ENCODE results near the gene MIEF2. TPM values are rescaled to one million over a fixed set of nuclear protein-coding genes. Genes with fewer than 3 reads are reported as not detected.

MIEF2 gene
- total RNA-seq, 1 donor from 2014 or later: 12.2 TPM

DNA sequence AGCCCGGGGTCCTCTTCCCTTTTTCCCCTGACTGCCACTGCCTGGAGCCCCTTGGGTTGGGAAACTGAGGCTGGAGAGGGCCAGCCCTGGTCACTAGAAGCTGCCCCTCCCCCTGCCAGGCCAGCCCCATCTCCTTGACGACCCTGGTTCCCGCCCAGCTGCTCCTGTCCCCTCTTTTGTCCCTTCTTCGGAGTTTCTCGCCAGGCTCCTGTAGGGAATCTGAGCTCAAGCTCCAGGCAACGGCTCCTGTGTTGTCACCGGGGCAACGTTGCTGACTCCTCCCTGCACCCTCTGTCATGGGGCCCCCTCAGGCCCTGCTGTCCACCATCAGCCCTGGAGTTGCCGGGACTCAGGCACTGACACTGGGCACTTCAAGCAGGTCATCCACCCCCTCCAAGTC lies 29.3 kb upstream of the MIEF2 start:
- Mint-ChIP-seq H3K4me3 (peak overlapping the region; percentile 84), H3K36me3 (ENCODE audit: low read depth) (no peaks in the 10 kb centered on the region), H3K9me3 (no peaks in the 10 kb centered on the region), H3K27me3 (ENCODE audit: low read depth) (no peaks in the 10 kb centered on the region), H3K4me1 (peaks cover 52% of the 10 kb centered on the region), H3K27ac (ENCODE audit: unreplicated experiment) (peak overlapping the region; percentile 87)
- DNase-seq (ENCODE audit: low read depth, low spot score): peak; percentile 49
- TF ChIP-seq, protein P1, sequence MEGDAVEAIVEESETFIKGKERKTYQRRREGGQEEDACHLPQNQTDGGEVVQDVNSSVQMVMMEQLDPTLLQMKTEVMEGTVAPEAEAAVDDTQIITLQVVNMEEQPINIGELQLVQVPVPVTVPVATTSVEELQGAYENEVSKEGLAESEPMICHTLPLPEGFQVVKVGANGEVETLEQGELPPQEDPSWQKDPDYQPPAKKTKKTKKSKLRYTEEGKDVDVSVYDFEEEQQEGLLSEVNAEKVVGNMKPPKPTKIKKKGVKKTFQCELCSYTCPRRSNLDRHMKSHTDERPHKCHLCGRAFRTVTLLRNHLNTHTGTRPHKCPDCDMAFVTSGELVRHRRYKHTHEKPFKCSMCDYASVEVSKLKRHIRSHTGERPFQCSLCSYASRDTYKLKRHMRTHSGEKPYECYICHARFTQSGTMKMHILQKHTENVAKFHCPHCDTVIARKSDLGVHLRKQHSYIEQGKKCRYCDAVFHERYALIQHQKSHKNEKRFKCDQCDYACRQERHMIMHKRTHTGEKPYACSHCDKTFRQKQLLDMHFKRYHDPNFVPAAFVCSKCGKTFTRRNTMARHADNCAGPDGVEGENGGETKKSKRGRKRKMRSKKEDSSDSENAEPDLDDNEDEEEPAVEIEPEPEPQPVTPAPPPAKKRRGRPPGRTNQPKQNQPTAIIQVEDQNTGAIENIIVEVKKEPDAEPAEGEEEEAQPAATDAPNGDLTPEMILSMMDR (conservative IDR thresholded peaks at IDR 0.05): no peak

DNA sequence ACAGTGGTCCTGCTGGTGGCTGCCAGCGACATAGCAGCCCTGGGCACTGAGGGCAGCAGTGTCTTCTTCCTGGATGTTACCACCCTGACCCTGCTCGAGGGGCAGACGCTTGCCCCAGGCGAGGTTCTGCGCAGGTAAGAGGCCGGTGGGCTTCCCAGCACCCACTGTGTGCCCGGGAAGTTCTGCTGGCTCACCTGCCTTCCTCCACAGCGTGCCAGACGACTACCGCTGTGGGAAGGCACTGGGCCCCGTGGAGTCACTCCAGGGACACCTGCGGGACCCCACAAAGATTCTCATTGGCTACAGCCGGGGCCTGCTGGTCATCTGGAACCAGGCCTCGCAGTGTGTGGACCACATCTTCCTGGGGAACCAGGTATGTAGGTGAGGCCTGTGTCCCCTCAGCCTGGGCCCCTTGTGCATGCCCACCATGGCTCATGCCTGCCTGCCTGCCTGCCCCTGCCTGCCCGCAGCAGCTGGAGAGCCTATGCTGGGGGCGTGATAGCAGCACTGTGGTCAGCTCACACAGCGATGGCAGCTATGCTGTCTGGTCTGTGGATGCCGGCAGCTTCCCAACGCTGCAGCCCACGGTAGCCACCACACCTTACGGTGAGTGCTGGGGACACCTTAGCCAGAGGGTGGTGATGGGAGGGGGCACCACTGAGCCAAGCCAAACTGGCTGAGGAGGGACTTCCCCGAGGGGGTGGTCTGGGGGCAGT lies 26.5 kb upstream of the MIEF2 start:
- no peaks in the 10 kb centered on the region for H3K9me3 Mint-ChIP-seq
- H3K4me1 Mint-ChIP-seq: peaks cover 26% of the 10 kb centered on the region
- no peaks in the 10 kb centered on the region for H3K27me3 Mint-ChIP-seq (ENCODE audit: low read depth)
- no peak overlapping the region for H3K27ac Mint-ChIP-seq (ENCODE audit: unreplicated experiment)
- no peak overlapping the region for H3K4me3 Mint-ChIP-seq
- TF ChIP-seq, protein P1 (conservative IDR thresholded peaks at IDR 0.05): no peak
- no peak for DNase-seq (ENCODE audit: low read depth, low spot score)
- peaks cover 3% of the 10 kb centered on the region for H3K36me3 Mint-ChIP-seq (ENCODE audit: low read depth)

GRCh38 chr17:18234853-18235380 lies 25.5 kb upstream of the MIEF2 start:
- DNase-seq (ENCODE audit: low read depth, low spot score): no peak
- Mint-ChIP-seq H3K9me3 (no peaks in the 10 kb centered on the region), H3K4me3 (no peak overlapping the region), H3K4me1 (peaks cover 20% of the 10 kb centered on the region), H3K27ac (ENCODE audit: unreplicated experiment) (no peak overlapping the region), H3K27me3 (ENCODE audit: low read depth) (no peaks in the 10 kb centered on the region), H3K36me3 (ENCODE audit: low read depth) (peaks cover 3% of the 10 kb centered on the region)
- TF ChIP-seq, protein P1 (conservative IDR thresholded peaks at IDR 0.05): no peak

DNA sequence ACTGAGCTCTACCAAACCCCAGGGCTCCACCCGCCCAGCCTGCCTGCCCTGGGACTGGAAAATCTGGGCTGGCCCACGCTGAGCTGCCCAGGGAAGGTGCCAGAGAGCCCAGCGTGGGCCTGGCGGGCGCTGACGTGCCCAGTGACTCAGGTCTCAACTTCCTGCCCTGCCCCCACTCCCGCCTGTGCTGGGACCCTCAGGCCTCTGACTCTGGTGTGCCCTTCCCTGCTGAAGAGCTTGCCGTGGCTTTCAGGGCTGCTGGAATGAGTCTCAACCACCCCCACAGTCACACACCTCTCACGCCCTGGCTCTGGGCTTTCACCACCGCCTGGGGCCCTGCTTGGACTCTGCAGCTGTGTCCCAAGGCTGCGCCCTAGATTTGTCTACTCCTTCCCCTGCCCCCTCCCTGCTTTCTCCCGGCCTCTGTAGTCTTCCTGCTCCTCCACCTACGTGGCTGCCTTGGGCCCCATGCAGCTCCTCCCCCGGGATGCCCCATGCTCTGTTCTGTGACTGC lies 24.7 kb upstream of the MIEF2 start:
- Mint-ChIP-seq H3K4me1 (peaks cover 11% of the 10 kb centered on the region), H3K4me3 (no peak overlapping the region), H3K36me3 (ENCODE audit: low read depth) (peaks cover 3% of the 10 kb centered on the region), H3K9me3 (no peaks in the 10 kb centered on the region), H3K27me3 (ENCODE audit: low read depth) (no peaks in the 10 kb centered on the region), H3K27ac (ENCODE audit: unreplicated experiment) (no peak overlapping the region)
- DNase-seq (ENCODE audit: low read depth, low spot score): no peak
- TF ChIP-seq, protein P1 (conservative IDR thresholded peaks at IDR 0.05): no peak

- Mint-ChIP-seq H3K4me1 (peaks cover 5% of the 10 kb centered on the region), H3K36me3 (ENCODE audit: low read depth) (peaks cover 3% of the 10 kb centered on the region), H3K27me3 (ENCODE audit: low read depth) (no peaks in the 10 kb centered on the region), H3K4me3 (peak overlapping the region; percentile 62), H3K9me3 (no peaks in the 10 kb centered on the region), H3K27ac (ENCODE audit: unreplicated experiment) (no peak overlapping the region)
- DNase-seq (ENCODE audit: low read depth, low spot score): no peak
- TF ChIP-seq, protein P1 (conservative IDR thresholded peaks at IDR 0.05): no peak
These were observed 24.0 kb upstream of the MIEF2 start for GRCh38 chr17:18236494-18236893.
